Adrenal gland (tissue), 12 donors: Measurements from ENCODE around the gene BCL2L13. TPM values are rescaled to one million over a fixed set of nuclear protein-coding genes. Genes with fewer than 3 reads are reported as not detected.
"Not testable (repeated sequence)": the region's sequence is repeated elsewhere in the genome, so short reads cannot be mapped to it uniquely, and the experiment has no call there.

Source experiments
- DNase-seq, 7 donors: peaks; one replicate each; pipeline ENCODE4 v3.0.0-alpha.2; 2019 to 2020
- H3K27ac ChIP-seq, 5 donors: fragments of 200-600 bp; sonication (generic) in 4 of 5; 1 replicate in 3 of 5; 2 replicates in 2 of 5; pipeline versions ENCODE4 v1.5.1 to v1.8.0; 2016 to 2020; ENCODE audit warnings: mild to moderate bottlenecking in 1 of 5
- H3K27me3 ChIP-seq: fragments of 200-600 bp; 2 replicates; pipeline ENCODE4 v1.8.0; 2021
- H3K36me3 ChIP-seq, 2 donors: fragments of 200-600 bp; replicated peaks in 1 of 2; 1 replicate in 1 of 2; 2 replicates in 1 of 2; pipeline versions ENCODE4 v1.5.1 to v1.8.0; 2018 to 2022
- H3K4me1 ChIP-seq, 2 donors: fragments of 200-600 bp; replicated peaks in 1 of 2; 1 replicate in 1 of 2; 2 replicates in 1 of 2; pipeline versions ENCODE4 v1.5.1 to v1.8.0; 2018 to 2021
- H3K4me3 ChIP-seq, 4 donors: fragments of 200-600 bp; sonication (generic) in 3 of 4; one replicate each; pipeline ENCODE4 v1.5.1; 2016 to 2018
- H3K9me3 ChIP-seq, 3 donors: fragments of 200-600 bp; sonication (generic) in 1 of 3; replicated peaks in 1 of 3; 1 replicate in 2 of 3; 2 replicates in 1 of 3; pipeline versions ENCODE4 v1.5.1 to v1.8.0; 2016 to 2021
- CTCF ChIP-seq, 6 experiments: fragments of 450-650 bp in 4 of 6; fragments of 200-600 bp in 2 of 6; sonication (generic) in 1 of 6; IDR thresholded peaks; 1 replicate in 5 of 6; 2 replicates in 1 of 6; pipeline versions ENCODE4 v1.5.1 to v1.8.0; 2016 to 2021; ENCODE audit warnings: antibody characterized with exemption in 6 of 6, mild to moderate bottlenecking in 2 of 6, moderate library complexity in 1 of 6
- POLR2A ChIP-seq, 2 donors: fragments of 450-650 bp; IDR thresholded peaks; one replicate each; pipeline ENCODE4 v1.6.1; 2017; ENCODE audit warnings: antibody characterized with exemption in 2 of 2, mild to moderate bottlenecking in 2 of 2, moderate library complexity in 1 of 2
- WGBS, 4 donors: extraction: QIAGEN DNeasy Blood & Tissue Kit in 2 of 4; methylation state at CpG; one replicate each; pipeline versions ENCODE4 v1.1.5 to v1.1.7; 2013 to 2017; 5-methylcytosine and 5-hydroxymethylcytosine counted together
- intact Hi-C, 2 donors: fragments of 100-400 bp; cut with DNase I; formaldehyde crosslinking; loops; one replicate each; pipeline versions ENCODE4 v1.14.1 to v1.15.0; 2022 to 2023
- polyA plus RNA-seq, 3 donors: library from polyadenylated mRNA; stranded (reverse); fragments of 200-250 nt in 2 of 3; fragments of 350-450 nt in 1 of 3; fragmentation: Illumina TruSeq in 1 of 3; extraction: RNeasy Lipid Tissue Mini Kit (QIAGEN cat#74804) in 1 of 3; gene quantifications; one replicate each; pipeline ENCODE4 v1.2.3, GENCODE V29; 2013 to 2014
- total RNA-seq, 9 donors: library from RNA; depleted of rRNA in 4 of 9; stranded (reverse); fragments of >200 nt in 4 of 9; fragments of 120-200 nt in 1 of 9; fragmentation: NEBNext Ultra II Directional in 1 of 9; extraction: Animal tissue kit (Norgen Biotek cat#: 25700) in 1 of 9; gene quantifications; one replicate each; pipeline versions ENCODE4 v1.1.0 to v1.2.4, GENCODE V29; 2013 to 2023
- donor health status: healthy with polysubstance abuse.
- donor health status: Bipolar disorder and iron deficiency.
- donor health status: DM: yes; HTN: yes; CAD: no.
- donor health status: DM: no; HTN: no; CAD: no.
- donor health status: DM: no; HTN: no; CAD: no.
- donor health status: DM: yes; HTN: yes; CAD: no.

The BCL2L13 gene
- total and polyA plus RNA-seq, 12 donors: 30.9 to 142 (median 94.3) TPM

- 71 to 88% (median 78%) methylated on average over 4 to 6 of the region's 6 CpGs for WGBS, 4 donors
- intact Hi-C loops: no loop called here
- DNase-seq: no peak
These were observed 113.0 kb downstream of the BCL2L13 start for GRCh38 chr22:17751596-17751995.

GRCh38 chr22:17753401-17753989 is 114.9 kb downstream of the BCL2L13 start:
- no peak for TF ChIP-seq POLR2A (IDR thresholded peaks at IDR 0.05)
- no peak for TF ChIP-seq CTCF (IDR thresholded peaks at IDR 0.05)
- H3K27ac ChIP-seq: no peak overlapping the region
- no peaks in the 10 kb centered on the region for H3K4me1 ChIP-seq
- H3K4me3 ChIP-seq: no peak overlapping the region
- no peak for DNase-seq
- H3K36me3 ChIP-seq: no peaks in the 10 kb centered on the region
- no peaks in the 10 kb centered on the region for H3K9me3 ChIP-seq
- no peaks in the 10 kb centered on the region for H3K27me3 ChIP-seq
- WGBS, 4 donors: 83 to 90% (median 85%) methylated on average over 7 to 13 of the region's 13 CpGs
- intact Hi-C loops: no loop called here

More at GRCh38 chr22:17751596-17751995, 113.0 kb downstream of the BCL2L13 start:
- H3K36me3 ChIP-seq: no peaks in the 10 kb centered on the region
- H3K4me1 ChIP-seq: no peaks in the 10 kb centered on the region
- H3K27ac ChIP-seq: no peak overlapping the region
- H3K9me3 ChIP-seq: no peaks in the 10 kb centered on the region
- no peak for TF ChIP-seq POLR2A (IDR thresholded peaks at IDR 0.05)
- no peak for TF ChIP-seq CTCF (IDR thresholded peaks at IDR 0.05)
- H3K4me3 ChIP-seq: no peak overlapping the region
- H3K27me3 ChIP-seq: no peaks in the 10 kb centered on the region

GRCh38 chr22:17754233-17754925 is 115.8 kb downstream of the BCL2L13 start:
- no peaks in the 10 kb centered on the region for H3K4me1 ChIP-seq
- H3K27ac ChIP-seq: no peak overlapping the region
- intact Hi-C loops: no loop called here
- no peak overlapping the region for H3K4me3 ChIP-seq
- TF ChIP-seq CTCF (IDR thresholded peaks at IDR 0.05) (peak in 1 of 6 experiments; percentile 21), POLR2A (IDR thresholded peaks at IDR 0.05) (no peak)
- no peaks in the 10 kb centered on the region for H3K9me3 ChIP-seq
- WGBS, 4 donors: 87 to 91% (median 89%) methylated on average over 3 to 14 of the region's 14 CpGs
- no peaks in the 10 kb centered on the region for H3K36me3 ChIP-seq
- H3K27me3 ChIP-seq: no peaks in the 10 kb centered on the region
- no peak for DNase-seq

- H3K4me1 ChIP-seq: no peaks in the 10 kb centered on the region
- no peak for DNase-seq
- WGBS, 4 donors: 82 to 94% (median 86%) methylated on average over 2 to 4 of the region's 4 CpGs
- intact Hi-C loops: loop anchor here in 1 of 2 donors (10.0 kb wide), 1 partner anchor 114 kb away; no protein-coding TSS in a partner anchor
- H3K4me3 ChIP-seq: no peak overlapping the region
- TF ChIP-seq CTCF (IDR thresholded peaks at IDR 0.05) (no peak), POLR2A (IDR thresholded peaks at IDR 0.05) (no peak)
- no peaks in the 10 kb centered on the region for H3K9me3 ChIP-seq
- H3K27me3 ChIP-seq: no peaks in the 10 kb centered on the region
- H3K36me3 ChIP-seq: no peaks in the 10 kb centered on the region
- H3K27ac ChIP-seq: no peak overlapping the region
These were observed 122.6 kb downstream of the BCL2L13 start for GRCh38 chr22:17761138-17761488.

- not testable (repeated sequence) for H3K36me3 ChIP-seq, H3K27ac ChIP-seq, DNase-seq, H3K9me3 ChIP-seq, H3K4me3 ChIP-seq, H3K4me1 ChIP-seq, H3K27me3 ChIP-seq
- WGBS, 4 donors: 87 to 93% (median 88%) methylated on average over 10 of the region's 10 CpGs
- intact Hi-C loops: loop anchor here in 1 of 2 donors (10.0 kb wide), 1 partner anchor 111 kb away; no protein-coding TSS in a partner anchor
These were observed 124.9 kb downstream of the BCL2L13 start for GRCh38 chr22:17763442-17763841.
